GM23338 (cell line): ENCODE data around the gene PRMT1. TPM values are rescaled to one million over a fixed set of nuclear protein-coding genes. Genes with fewer than 3 reads are reported as not detected.

Experiments
- ATAC-seq: fragments of 200-7000 bp; cut with Tn5 transposase; 3 replicates; pipeline ENCODE4 v1.9.1; 2020
- DNase-seq: peaks from one replicate; pipeline ENCODE4 v3.0.0-alpha.2; 2015; ENCODE audit warnings: low spot score
- H2AFZ ChIP-seq: fragments of 200-600 bp; sonication (generic); 2 replicates; pipeline ENCODE4 v1.8.0; 2016; ENCODE audit warnings: antibody characterized with exemption, mild to moderate bottlenecking, moderate library complexity
- H3F3A ChIP-seq: fragments of 200-600 bp; sonication (generic); replicated peaks from 2 replicates; pipeline ENCODE4 v1.8.0; 2017; ENCODE audit warnings: antibody characterized with exemption, mixed run types, low read depth
- H3K27ac ChIP-seq: fragments of 200-600 bp; sonication (generic); 2 replicates; pipeline ENCODE4 v1.6.1; 2016; ENCODE audit warnings: low read depth
- H3K27me3 ChIP-seq: fragments of 200-600 bp; sonication (generic); 2 replicates; pipeline ENCODE4 v1.8.0; 2016; ENCODE audit warnings: mild to moderate bottlenecking, mixed run types, moderate library complexity; ENCODE audit not compliant: insufficient read depth
- H3K36me3 ChIP-seq: fragments of 200-600 bp; sonication (generic); 2 replicates; pipeline ENCODE4 v1.8.0; 2016; ENCODE audit warnings: mild to moderate bottlenecking; ENCODE audit not compliant: insufficient read depth
- H3K4me1 ChIP-seq: fragments of 200-600 bp; sonication (generic); 2 replicates; pipeline ENCODE4 v1.8.0; 2016; ENCODE audit warnings: mild to moderate bottlenecking, moderate library complexity; ENCODE audit not compliant: insufficient read depth
- H3K4me2 ChIP-seq: fragments of 200-600 bp; sonication (generic); 2 replicates; pipeline ENCODE4 v1.7.1; 2017; ENCODE audit warnings: mixed run types
- H3K4me3 ChIP-seq: fragments of 200-600 bp; sonication (generic); 2 replicates; pipeline ENCODE4 v1.6.1; 2016; ENCODE audit warnings: mixed run types
- H3K79me2 ChIP-seq: fragments of 200-600 bp; sonication (generic); replicated peaks from 2 replicates; pipeline ENCODE4 v1.8.0; 2017; ENCODE audit warnings: mild to moderate bottlenecking; ENCODE audit not compliant: insufficient read depth
- H3K9me2 ChIP-seq: fragments of 200-600 bp; sonication (generic); 2 replicates; pipeline ENCODE4 v1.8.0; 2017; ENCODE audit not compliant: insufficient read depth
- H4K20me1 ChIP-seq: fragments of 200-600 bp; sonication (generic); replicated peaks from 2 replicates; pipeline ENCODE4 v1.8.0; 2017; ENCODE audit warnings: mild to moderate bottlenecking; ENCODE audit not compliant: insufficient read depth
- H3K27ac Mint-ChIP-seq: 2 replicates; pipeline ENCODE4 v1.8.0; 2020; ENCODE audit warnings: inconsistent platforms, mild to moderate bottlenecking, moderate library complexity, mixed read lengths
- H3K27me3 Mint-ChIP-seq: 3 replicates; pipeline ENCODE4 v1.8.0; 2022; ENCODE audit warnings: low read depth, mild to moderate bottlenecking, moderate library complexity, mixed read lengths, inconsistent platforms; ENCODE audit not compliant: insufficient read depth, poor library complexity
- H3K36me3 Mint-ChIP-seq: 3 replicates; pipeline ENCODE4 v1.8.0; 2021; ENCODE audit warnings: low read depth, mild to moderate bottlenecking, inconsistent platforms, moderate library complexity, mixed read lengths
- H3K4me1 Mint-ChIP-seq: 3 replicates; pipeline ENCODE4 v1.8.0; 2020; ENCODE audit warnings: mild to moderate bottlenecking, inconsistent platforms, mixed read lengths
- H3K4me3 Mint-ChIP-seq: 3 replicates; pipeline ENCODE4 v1.8.0; 2021; ENCODE audit warnings: moderate library complexity, mild to moderate bottlenecking, inconsistent platforms, mixed read lengths
- H3K9me3 Mint-ChIP-seq: 3 replicates; pipeline ENCODE4 v1.8.0; 2020; ENCODE audit warnings: moderate library complexity, mild to moderate bottlenecking, inconsistent platforms, mixed read lengths
- CREB1 ChIP-seq: fragments of 250-450 bp; sonication (Bioruptor Pico); IDR thresholded peaks from 2 replicates; pipeline ENCODE4 v1.5.0; 2020; ENCODE audit warnings: low read depth, mild to moderate bottlenecking, moderate library complexity
- CTCF ChIP-seq, 2 experiments: fragments of 200-600 bp in 1 of 2; sonication (generic) in 1 of 2; conservative IDR thresholded peaks; 2 replicates each; pipeline versions ENCODE4 v1.5.1 to v1.6.1; 2016 to 2017; ENCODE audit warnings: antibody characterized with exemption in 2 of 2, low read depth in 2 of 2, mild to moderate bottlenecking in 2 of 2, moderate library complexity in 1 of 2
- ETS1 ChIP-seq: IDR thresholded peaks from 2 replicates; pipeline ENCODE4 v1.6.1; 2016; ENCODE audit warnings: antibody characterized with exemption
- EZH2 ChIP-seq: fragments of 200-600 bp; sonication (generic); IDR thresholded peaks from one replicate; pipeline ENCODE4 v1.8.0; 2017; ENCODE audit warnings: antibody characterized with exemption, mild to moderate bottlenecking, low read depth; ENCODE audit not compliant: unreplicated experiment
- EZH2phosphoT487 ChIP-seq: fragments of 200-600 bp; sonication (generic); IDR thresholded peaks from one replicate; pipeline ENCODE4 v1.8.1; 2018; ENCODE audit warnings: antibody characterized with exemption; ENCODE audit not compliant: unreplicated experiment
- JUNB ChIP-seq: IDR thresholded peaks from one replicate; pipeline ENCODE4 v1.6.1; 2016; ENCODE audit warnings: antibody characterized with exemption; ENCODE audit not compliant: unreplicated experiment
- STAT1 ChIP-seq: IDR thresholded peaks from one replicate; pipeline ENCODE4 v1.6.1; 2016; ENCODE audit warnings: antibody characterized with exemption; ENCODE audit not compliant: unreplicated experiment
- ZNF114 ChIP-seq: fragments of 250-450 bp; sonication (Bioruptor Pico); IDR thresholded peaks from 2 replicates; pipeline ENCODE4 v1.5.0; 2020; ENCODE audit warnings: mild to moderate bottlenecking, moderate library complexity
- ZNF331 ChIP-seq: fragments of 250-450 bp; sonication (Bioruptor Pico); IDR thresholded peaks from 2 replicates; pipeline ENCODE4 v1.5.0; 2020; ENCODE audit warnings: low read depth, mild to moderate bottlenecking, moderate library complexity
- polyA plus RNA-seq: library from polyadenylated mRNA; unstranded; fragments of >200 nt; fragmentation: Nextera tagmentation; extraction: Ambion mirVana; gene quantifications from 2 replicates; pipeline ENCODE4 v1.2.1, GENCODE V29; 2016
- total RNA-seq: library from RNA; depleted of rRNA; stranded (reverse); fragments of >200 nt; shearing (Covaris generic); gene quantifications from 2 replicates; pipeline ENCODE4 v1.2.3, GENCODE V29; 2014
- TF ChIP-seq, protein P1 (sequence below): IDR thresholded peaks from one replicate; pipeline ENCODE4 v1.6.1; 2018; ENCODE audit warnings: antibody characterized with exemption; ENCODE audit not compliant: unreplicated experiment
- TF ChIP-seq, protein P2 (sequence below): fragments of 250-450 bp; sonication (Bioruptor Pico); IDR thresholded peaks from 2 replicates; pipeline ENCODE4 v1.5.0; 2020; ENCODE audit warnings: mild to moderate bottlenecking, moderate library complexity

PRMT1 gene
- total and polyA plus RNA-seq, 2 experiments from 2014 or later, result 590 to 700 TPM

- TF ChIP-seq, protein P1, sequence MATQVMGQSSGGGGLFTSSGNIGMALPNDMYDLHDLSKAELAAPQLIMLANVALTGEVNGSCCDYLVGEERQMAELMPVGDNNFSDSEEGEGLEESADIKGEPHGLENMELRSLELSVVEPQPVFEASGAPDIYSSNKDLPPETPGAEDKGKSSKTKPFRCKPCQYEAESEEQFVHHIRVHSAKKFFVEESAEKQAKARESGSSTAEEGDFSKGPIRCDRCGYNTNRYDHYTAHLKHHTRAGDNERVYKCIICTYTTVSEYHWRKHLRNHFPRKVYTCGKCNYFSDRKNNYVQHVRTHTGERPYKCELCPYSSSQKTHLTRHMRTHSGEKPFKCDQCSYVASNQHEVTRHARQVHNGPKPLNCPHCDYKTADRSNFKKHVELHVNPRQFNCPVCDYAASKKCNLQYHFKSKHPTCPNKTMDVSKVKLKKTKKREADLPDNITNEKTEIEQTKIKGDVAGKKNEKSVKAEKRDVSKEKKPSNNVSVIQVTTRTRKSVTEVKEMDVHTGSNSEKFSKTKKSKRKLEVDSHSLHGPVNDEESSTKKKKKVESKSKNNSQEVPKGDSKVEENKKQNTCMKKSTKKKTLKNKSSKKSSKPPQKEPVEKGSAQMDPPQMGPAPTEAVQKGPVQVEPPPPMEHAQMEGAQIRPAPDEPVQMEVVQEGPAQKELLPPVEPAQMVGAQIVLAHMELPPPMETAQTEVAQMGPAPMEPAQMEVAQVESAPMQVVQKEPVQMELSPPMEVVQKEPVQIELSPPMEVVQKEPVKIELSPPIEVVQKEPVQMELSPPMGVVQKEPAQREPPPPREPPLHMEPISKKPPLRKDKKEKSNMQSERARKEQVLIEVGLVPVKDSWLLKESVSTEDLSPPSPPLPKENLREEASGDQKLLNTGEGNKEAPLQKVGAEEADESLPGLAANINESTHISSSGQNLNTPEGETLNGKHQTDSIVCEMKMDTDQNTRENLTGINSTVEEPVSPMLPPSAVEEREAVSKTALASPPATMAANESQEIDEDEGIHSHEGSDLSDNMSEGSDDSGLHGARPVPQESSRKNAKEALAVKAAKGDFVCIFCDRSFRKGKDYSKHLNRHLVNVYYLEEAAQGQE, result no peak
- TF ChIP-seq CTCF (conservative IDR thresholded peaks at IDR 0.05; ENCODE audit: low read depth in 2 of 2), result no peak
- no peak for TF ChIP-seq STAT1
- TF ChIP-seq ZNF331 (CRISPR knock-in tag), result no peak
Measured at GRCh38 chr19:49718511-49718910, 41.4 kb downstream of the PRMT1 start (continued).

DNA sequence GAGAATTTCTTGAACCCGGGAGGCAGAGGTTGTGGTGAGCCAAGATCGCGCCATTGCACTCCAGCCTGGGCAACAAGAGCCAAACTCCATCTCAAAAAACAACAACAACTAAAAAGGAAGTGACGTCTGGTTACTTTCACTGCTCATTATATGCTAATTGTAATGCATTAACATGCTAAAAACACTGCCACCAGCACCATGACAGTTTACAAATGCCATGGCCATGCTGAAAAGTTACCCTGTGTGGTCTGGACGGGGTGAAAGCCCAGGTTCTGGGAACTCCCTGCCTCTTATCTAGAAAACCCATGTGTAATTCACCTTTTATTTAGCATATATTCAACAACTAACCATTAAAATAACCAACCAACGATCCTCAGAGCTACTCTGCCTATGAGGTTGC, 41.9 kb downstream of the PRMT1 start:
- no peaks in the 10 kb centered on the region for H3K9me2 ChIP-seq
- ATAC-seq, result no peak
- H3K4me3 Mint-ChIP-seq, result no peak overlapping the region

More for the DNA sequence above, 41.9 kb downstream of the PRMT1 start:
- TF ChIP-seq, protein P2, sequence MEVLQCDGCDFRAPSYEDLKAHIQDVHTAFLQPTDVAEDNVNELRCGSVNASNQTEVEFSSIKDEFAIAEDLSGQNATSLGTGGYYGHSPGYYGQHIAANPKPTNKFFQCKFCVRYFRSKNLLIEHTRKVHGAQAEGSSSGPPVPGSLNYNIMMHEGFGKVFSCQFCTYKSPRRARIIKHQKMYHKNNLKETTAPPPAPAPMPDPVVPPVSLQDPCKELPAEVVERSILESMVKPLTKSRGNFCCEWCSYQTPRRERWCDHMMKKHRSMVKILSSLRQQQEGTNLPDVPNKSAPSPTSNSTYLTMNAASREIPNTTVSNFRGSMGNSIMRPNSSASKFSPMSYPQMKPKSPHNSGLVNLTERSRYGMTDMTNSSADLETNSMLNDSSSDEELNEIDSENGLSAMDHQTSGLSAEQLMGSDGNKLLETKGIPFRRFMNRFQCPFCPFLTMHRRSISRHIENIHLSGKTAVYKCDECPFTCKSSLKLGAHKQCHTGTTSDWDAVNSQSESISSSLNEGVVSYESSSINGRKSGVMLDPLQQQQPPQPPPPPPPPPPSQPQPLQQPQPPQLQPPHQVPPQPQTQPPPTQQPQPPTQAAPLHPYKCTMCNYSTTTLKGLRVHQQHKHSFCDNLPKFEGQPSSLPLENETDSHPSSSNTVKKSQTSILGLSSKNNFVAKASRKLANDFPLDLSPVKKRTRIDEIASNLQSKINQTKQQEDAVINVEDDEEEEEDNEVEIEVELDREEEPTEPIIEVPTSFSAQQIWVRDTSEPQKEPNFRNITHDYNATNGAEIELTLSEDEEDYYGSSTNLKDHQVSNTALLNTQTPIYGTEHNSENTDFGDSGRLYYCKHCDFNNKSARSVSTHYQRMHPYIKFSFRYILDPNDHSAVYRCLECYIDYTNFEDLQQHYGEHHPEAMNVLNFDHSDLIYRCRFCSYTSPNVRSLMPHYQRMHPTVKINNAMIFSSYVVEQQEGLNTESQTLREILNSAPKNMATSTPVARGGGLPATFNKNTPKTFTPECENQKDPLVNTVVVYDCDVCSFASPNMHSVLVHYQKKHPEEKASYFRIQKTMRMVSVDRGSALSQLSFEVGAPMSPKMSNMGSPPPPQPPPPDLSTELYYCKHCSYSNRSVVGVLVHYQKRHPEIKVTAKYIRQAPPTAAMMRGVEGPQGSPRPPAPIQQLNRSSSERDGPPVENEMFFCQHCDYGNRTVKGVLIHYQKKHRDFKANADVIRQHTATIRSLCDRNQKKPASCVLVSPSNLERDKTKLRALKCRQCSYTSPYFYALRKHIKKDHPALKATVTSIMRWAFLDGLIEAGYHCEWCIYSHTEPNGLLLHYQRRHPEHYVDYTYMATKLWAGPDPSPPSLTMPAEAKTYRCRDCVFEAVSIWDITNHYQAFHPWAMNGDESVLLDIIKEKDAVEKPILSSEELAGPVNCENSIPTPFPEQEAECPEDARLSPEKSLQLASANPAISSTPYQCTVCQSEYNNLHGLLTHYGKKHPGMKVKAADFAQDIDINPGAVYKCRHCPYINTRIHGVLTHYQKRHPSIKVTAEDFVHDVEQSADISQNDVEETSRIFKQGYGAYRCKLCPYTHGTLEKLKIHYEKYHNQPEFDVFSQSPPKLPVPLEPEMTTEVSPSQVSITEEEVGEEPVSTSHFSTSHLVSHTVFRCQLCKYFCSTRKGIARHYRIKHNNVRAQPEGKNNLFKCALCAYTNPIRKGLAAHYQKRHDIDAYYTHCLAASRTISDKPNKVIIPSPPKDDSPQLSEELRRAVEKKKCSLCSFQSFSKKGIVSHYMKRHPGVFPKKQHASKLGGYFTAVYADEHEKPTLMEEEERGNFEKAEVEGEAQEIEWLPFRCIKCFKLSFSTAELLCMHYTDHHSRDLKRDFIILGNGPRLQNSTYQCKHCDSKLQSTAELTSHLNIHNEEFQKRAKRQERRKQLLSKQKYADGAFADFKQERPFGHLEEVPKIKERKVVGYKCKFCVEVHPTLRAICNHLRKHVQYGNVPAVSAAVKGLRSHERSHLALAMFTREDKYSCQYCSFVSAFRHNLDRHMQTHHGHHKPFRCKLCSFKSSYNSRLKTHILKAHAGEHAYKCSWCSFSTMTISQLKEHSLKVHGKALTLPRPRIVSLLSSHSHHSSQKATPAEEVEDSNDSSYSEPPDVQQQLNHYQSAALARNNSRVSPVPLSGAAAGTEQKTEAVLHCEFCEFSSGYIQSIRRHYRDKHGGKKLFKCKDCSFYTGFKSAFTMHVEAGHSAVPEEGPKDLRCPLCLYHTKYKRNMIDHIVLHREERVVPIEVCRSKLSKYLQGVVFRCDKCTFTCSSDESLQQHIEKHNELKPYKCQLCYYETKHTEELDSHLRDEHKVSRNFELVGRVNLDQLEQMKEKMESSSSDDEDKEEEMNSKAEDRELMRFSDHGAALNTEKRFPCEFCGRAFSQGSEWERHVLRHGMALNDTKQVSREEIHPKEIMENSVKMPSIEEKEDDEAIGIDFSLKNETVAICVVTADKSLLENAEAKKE (CRISPR knock-in tag), result no peak
- TF ChIP-seq ZNF331 (CRISPR knock-in tag) (no peak), EZH2 (no peak), ZNF114 (CRISPR knock-in tag) (no peak), ETS1 (no peak), JUNB (no peak), EZH2phosphoT487 (no peak), CREB1 (no peak)
- H2AFZ ChIP-seq, result peak overlapping the region; percentile 70
- H3K27me3 Mint-ChIP-seq, result peaks cover 22% of the 10 kb centered on the region
- peaks cover 2% of the 10 kb centered on the region; the same call in 1 of the 3 replicates for H3K9me3 Mint-ChIP-seq
- H3K4me3 ChIP-seq, result no peak overlapping the region
- H3K27ac Mint-ChIP-seq, result no peak overlapping the region
- peaks cover 6% of the 10 kb centered on the region for H3K36me3 Mint-ChIP-seq
- H3K4me2 ChIP-seq, result 0 out of 2 replicates have a peak overlapping the region, but pooled peaks have one; percentile 2
- H3F3A ChIP-seq, result 0 out of 2 replicates have a peak, but pooled peaks cover 6% of the 10 kb centered on the region
- peak overlapping the region; percentile 18; the same call in 1 of the 2 replicates for H3K27ac ChIP-seq
- no peak for DNase-seq
- H3K79me2 ChIP-seq, result no peaks in the 10 kb centered on the region
- no peaks in the 10 kb centered on the region for H3K27me3 ChIP-seq
- H4K20me1 ChIP-seq, result no peaks in the 10 kb centered on the region
- peaks cover 12% of the 10 kb centered on the region for H3K4me1 Mint-ChIP-seq
- no peaks in the 10 kb centered on the region; the same call in 1 of the 2 replicates for H3K4me1 ChIP-seq
- no peaks in the 10 kb centered on the region for H3K36me3 ChIP-seq
